Measurements from ENCODE around the gene VARS1.

DNA sequence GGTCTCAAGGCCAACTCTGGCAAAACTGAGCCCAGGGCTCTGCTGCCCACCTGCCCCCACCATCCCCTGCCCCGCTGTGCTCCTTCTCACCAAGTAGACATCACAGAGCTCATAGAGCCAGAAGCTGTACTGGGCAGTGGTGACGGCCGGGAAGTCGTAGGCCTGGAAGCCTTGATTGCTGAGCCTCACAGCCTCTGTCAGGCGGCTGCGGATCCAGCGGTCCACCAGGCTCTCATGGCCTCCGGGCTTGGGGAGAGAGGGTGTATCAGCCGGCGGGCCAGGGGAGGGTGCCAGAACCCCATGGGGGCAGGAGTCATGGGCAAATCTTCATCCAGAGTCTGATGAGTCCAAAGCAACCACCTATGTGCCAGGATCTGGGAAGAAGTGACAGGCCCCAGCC lies 15.6 kb downstream of the VARS1 start:
- TF ChIP-seq SP1 (IDR thresholded peaks at IDR 0.05): no peak
- no peak for TF ChIP-seq FOXM1 (IDR thresholded peaks at IDR 0.05; ENCODE audit: borderline replicate concordance)
- no peak for TF ChIP-seq FOXK2 (IDR thresholded peaks at IDR 0.05)
- TF ChIP-seq SUZ12 (IDR thresholded peaks at IDR 0.05): no peak
- no peak for TF ChIP-seq ELF4 (IDR thresholded peaks at IDR 0.05)
- no peak for TF ChIP-seq FOXA1 (IDR thresholded peaks at IDR 0.05)
- TF ChIP-seq HDGF (IDR thresholded peaks at IDR 0.05; ENCODE audit: borderline replicate concordance): no peak
- TF ChIP-seq CTBP1 (IDR thresholded peaks at IDR 0.05; ENCODE audit: borderline replicate concordance): no peak
- no peak for TF ChIP-seq LEF1 (IDR thresholded peaks at IDR 0.05; ENCODE audit: borderline replicate concordance)
- TF ChIP-seq NFRKB (IDR thresholded peaks at IDR 0.05): no peak
- TF ChIP-seq ARNT (IDR thresholded peaks at IDR 0.05): no peak
- TF ChIP-seq TARDBP (IDR thresholded peaks at IDR 0.05): no peak
- TF ChIP-seq BHLHE40 (IDR thresholded peaks at IDR 0.05; ENCODE audit: borderline replicate concordance): no peak
- TF ChIP-seq ZNF384 (IDR thresholded peaks at IDR 0.05): no peak
